Stimulated activated effector memory CD8-positive, alpha-beta T cell treated with anti-CD3 and anti-CD28 coated beads, Interleukin-12 subunit alpha, Interleukin-12 subunit beta, amount 100 ng/mL, for 72 hours (primary cell): ENCODE measurements around the gene RPL14.
"Not testable (repeated sequence)": the region's sequence is repeated elsewhere in the genome, so short reads cannot be mapped to it uniquely, and the experiment has no call there.

Source experiments
- ATAC-seq: fragments of 150-1000 bp; cut with Tn5 transposase; 2 replicates; pipeline ENCODE4 v1.10.0; 2021
- DNase-seq, 2 donors: peaks; one replicate each; pipeline ENCODE4 v3.0.0; 2021 to 2022; ENCODE audit warnings: low spot score in 2 of 2
- H3K27ac Mint-ChIP-seq: one replicate; pipeline ENCODE4 v1.8.0; 2022; ENCODE audit warnings: mild to moderate bottlenecking, mixed read lengths
- H3K36me3 Mint-ChIP-seq: one replicate; pipeline ENCODE4 v1.8.0; 2022; ENCODE audit warnings: mild to moderate bottlenecking, mixed read lengths
- H3K4me1 Mint-ChIP-seq: one replicate; pipeline ENCODE4 v1.8.0; 2022; ENCODE audit warnings: mixed read lengths
- H3K4me3 Mint-ChIP-seq: one replicate; pipeline ENCODE4 v1.8.0; 2022; ENCODE audit warnings: mild to moderate bottlenecking, mixed read lengths
- H3K9me3 Mint-ChIP-seq: one replicate; pipeline ENCODE4 v1.8.0; 2022; ENCODE audit warnings: mixed read lengths

RPL14 gene

DNA sequence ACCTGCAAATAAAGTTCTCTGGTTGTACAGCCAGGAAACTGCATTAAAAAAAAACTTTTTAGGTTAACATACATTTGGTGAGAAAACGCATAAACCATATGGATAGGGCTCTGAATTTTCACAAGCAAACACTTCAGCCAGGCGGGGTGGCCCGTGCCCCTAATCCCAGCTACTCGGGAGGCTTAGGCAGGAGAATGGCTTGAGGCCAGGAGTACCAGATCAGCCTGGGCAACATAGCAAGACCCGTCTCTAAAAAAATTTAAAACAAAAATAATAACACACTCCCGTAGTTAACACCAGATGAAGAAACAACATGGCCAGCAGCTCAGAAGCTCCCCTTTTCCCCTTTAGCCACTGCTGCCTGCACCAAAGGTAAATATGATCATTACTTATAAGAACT is 3.2 kb upstream of the RPL14 start:
- peaks cover 35% of the 10 kb centered on the region for H3K4me1 Mint-ChIP-seq
- DNase-seq = no peak
- H3K36me3 Mint-ChIP-seq = peaks cover 32% of the 10 kb centered on the region
- H3K9me3 Mint-ChIP-seq = peaks cover 2% of the 10 kb centered on the region
- ATAC-seq = no peak
- H3K4me3 Mint-ChIP-seq = peak overlapping the region; percentile 92
- H3K27ac Mint-ChIP-seq = peak overlapping the region; percentile 94

DNA sequence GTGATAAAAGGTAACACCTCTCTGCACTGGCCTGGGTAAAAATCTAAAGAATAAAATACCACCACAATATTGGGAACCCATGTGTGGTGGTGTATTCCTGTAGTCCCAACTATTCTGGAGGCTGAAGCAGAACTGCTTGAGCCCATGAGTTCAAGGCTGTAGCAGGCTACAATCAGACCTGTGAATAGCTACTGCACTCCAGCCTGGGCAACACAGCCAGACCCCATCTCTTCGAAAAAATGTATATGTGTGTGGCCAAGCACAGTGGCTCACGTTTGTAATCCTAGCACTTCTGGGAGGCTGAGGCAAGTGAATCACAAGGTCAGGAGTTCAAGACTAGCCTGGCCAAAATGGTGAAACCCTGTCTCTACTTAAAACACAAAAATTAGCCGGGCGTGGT is 1.8 kb upstream of the RPL14 start:
- Mint-ChIP-seq H3K27ac (peak overlapping the region; percentile 94), H3K4me3 (peak overlapping the region; percentile 83), H3K36me3 (peaks cover 46% of the 10 kb centered on the region)

DNA sequence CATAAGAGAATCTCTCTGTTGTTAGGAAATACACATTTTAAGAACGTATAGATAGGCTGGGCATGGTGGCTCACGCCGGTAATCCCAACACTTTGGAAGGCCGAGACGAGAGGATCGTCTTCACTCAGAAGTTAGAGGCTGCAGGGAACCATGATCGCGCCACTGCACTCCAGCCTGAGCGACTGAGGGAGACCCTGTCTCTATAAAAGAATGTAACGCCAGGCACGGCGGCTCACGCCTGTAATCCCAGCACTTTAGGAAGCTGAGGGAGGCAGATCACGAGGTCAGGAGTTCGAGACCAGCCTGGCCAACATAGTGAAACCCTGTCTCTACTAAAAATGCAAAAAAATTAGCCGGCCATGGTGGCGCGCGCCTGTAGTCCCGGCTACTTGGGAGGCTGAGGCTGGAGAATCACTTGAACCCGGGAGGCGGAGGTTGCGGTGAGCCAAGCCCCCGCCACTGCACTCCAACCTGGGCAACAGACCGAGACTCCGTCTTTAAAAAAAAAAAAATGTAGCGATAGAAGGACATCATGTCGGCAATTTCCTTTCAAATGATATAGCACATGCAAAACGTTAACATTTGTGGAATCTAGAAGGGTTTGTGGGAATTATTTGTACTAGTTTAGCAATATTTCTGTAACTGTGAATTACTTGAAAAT is 730 bp upstream of the RPL14 start:
- Mint-ChIP-seq H3K4me1 (peaks cover 40% of the 10 kb centered on the region), H3K9me3 (peaks cover 2% of the 10 kb centered on the region), H3K4me3 (peak overlapping the region; percentile 83), H3K27ac (peak overlapping the region; percentile 94), H3K36me3 (peaks cover 57% of the 10 kb centered on the region)
- ATAC-seq (no peak), DNase-seq (no peak)

More for the DNA sequence above, 1.8 kb upstream of the RPL14 start:
- peaks cover 40% of the 10 kb centered on the region for H3K4me1 Mint-ChIP-seq
- peaks cover 2% of the 10 kb centered on the region for H3K9me3 Mint-ChIP-seq
- ATAC-seq (no peak), DNase-seq (no peak)

DNA sequence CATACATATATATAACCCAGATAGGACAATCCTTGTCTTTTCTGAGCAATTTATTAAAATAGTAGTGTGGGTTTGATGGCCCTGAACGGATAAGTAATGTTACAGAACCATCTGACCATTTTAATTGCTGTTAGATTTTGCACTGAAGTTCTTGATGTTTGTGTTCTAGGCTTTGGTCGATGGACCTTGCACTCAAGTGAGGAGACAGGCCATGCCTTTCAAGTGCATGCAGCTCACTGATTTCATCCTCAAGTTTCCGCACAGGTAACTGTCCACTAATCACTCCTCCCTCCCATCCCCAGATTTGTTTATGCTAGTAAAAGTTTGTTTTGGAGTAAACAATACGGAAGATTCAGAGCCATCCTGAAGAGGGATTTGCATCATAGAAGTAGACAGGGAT is 1.3 kb downstream of the RPL14 start:
- peaks cover 71% of the 10 kb centered on the region for H3K36me3 Mint-ChIP-seq
- H3K9me3 Mint-ChIP-seq = peaks cover 2% of the 10 kb centered on the region
- H3K4me3 Mint-ChIP-seq = peak overlapping the region; percentile 83
- peak overlapping the region; percentile 94 for H3K27ac Mint-ChIP-seq
- ATAC-seq (no peak), DNase-seq (no peak)
- peaks cover 27% of the 10 kb centered on the region for H3K4me1 Mint-ChIP-seq

DNA sequence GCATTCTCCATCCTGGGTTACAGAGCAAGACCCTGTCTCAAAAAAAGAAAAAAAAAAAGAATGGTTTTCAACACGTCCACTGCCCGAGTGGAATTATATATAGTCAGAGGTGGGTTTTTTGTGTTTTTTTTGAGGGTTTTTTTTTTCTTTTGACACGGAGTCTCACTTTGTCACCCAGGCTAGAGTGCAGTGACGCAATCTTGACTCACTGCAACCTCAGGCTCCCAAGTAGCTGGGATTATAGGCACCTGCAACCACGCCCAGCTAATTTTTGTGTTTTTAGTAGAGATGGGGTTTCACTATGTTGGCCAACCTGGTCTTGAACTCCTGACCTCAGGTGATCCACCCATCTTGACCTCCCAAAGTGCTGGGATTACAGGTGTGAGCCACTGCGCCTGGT is 3.3 kb downstream of the RPL14 start:
- peaks cover 40% of the 10 kb centered on the region for H3K4me1 Mint-ChIP-seq

DNA sequence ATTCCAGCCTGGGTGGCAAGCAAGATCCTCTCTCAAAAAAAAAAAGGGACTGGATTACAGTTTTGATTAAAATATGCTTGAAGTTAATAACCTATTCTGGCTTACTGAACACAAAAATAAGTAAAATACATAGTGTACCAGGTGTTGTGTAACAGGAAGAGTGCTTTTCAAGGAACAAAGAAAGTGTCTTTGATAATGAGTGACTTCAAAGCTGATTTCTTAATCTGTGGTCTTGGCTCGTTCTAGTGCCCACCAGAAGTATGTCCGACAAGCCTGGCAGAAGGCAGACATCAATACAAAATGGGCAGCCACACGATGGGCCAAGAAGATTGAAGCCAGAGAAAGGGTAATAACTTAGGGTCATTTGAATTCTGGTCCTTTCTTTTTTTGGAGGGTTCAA is 4.0 kb downstream of the RPL14 start:
- H3K9me3 Mint-ChIP-seq = no peaks in the 10 kb centered on the region
- peaks cover 34% of the 10 kb centered on the region for H3K4me1 Mint-ChIP-seq
- no peak overlapping the region for H3K27ac Mint-ChIP-seq
- H3K36me3 Mint-ChIP-seq = peaks cover 98% of the 10 kb centered on the region
- H3K4me3 Mint-ChIP-seq = no peak overlapping the region
- DNase-seq = no peak
- ATAC-seq = no peak

More for the DNA sequence above, 3.3 kb downstream of the RPL14 start:
- ATAC-seq, H3K9me3 Mint-ChIP-seq, DNase-seq, H3K4me3 Mint-ChIP-seq: not testable (repeated sequence)
- Mint-ChIP-seq H3K27ac (peak overlapping the region; percentile 94), H3K36me3 (peaks cover 91% of the 10 kb centered on the region)

DNA sequence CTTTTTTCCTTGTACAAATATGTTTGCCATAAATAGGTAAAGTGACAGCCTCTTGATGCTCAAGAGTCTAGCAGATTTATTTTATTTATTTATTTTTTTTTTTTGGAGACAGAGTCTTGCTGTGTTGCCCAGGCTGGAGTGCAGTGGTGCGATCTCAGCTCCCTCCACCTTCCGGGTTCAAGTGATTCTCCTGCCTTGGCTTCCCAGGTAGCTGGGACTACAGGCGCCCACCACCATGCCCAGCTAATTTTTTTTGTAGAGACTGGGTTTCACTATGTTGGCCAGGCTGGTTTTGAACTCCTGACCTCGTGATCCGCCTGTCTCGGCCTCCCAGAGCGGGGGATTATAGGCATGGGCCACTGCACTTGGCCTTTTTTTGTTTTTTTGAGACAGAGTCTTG is 5.7 kb downstream of the RPL14 start:
- not testable (repeated sequence) for H3K4me3 Mint-ChIP-seq, H3K27ac Mint-ChIP-seq, H3K9me3 Mint-ChIP-seq, ATAC-seq, DNase-seq
- H3K36me3 Mint-ChIP-seq = peaks cover 99% of the 10 kb centered on the region
- H3K4me1 Mint-ChIP-seq = peaks cover 31% of the 10 kb centered on the region

DNA sequence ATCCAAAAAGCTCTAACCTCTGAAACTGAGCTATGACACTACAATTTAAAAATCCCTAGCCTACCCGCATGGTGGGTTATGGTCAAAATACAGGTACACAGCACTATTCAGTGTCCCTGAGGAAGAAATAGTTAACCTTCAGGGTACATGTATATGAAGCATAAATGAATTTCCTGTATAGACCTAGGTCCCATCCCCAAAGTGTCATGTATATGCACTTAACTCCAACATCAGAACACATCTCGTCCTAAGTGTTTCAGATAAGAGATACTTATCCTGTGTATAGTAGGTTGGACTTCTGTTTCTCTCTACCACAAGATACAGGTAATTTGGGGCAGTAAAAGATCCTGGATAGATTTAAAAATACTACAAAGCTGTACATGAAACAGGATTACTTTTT is 6.4 kb downstream of the RPL14 start:
- Mint-ChIP-seq H3K36me3 (peaks cover 92% of the 10 kb centered on the region), H3K27ac (peak overlapping the region; percentile 77), H3K4me1 (peaks cover 24% of the 10 kb centered on the region), H3K4me3 (no peak overlapping the region), H3K9me3 (no peaks in the 10 kb centered on the region)
- ATAC-seq (no peak), DNase-seq (no peak)

DNA sequence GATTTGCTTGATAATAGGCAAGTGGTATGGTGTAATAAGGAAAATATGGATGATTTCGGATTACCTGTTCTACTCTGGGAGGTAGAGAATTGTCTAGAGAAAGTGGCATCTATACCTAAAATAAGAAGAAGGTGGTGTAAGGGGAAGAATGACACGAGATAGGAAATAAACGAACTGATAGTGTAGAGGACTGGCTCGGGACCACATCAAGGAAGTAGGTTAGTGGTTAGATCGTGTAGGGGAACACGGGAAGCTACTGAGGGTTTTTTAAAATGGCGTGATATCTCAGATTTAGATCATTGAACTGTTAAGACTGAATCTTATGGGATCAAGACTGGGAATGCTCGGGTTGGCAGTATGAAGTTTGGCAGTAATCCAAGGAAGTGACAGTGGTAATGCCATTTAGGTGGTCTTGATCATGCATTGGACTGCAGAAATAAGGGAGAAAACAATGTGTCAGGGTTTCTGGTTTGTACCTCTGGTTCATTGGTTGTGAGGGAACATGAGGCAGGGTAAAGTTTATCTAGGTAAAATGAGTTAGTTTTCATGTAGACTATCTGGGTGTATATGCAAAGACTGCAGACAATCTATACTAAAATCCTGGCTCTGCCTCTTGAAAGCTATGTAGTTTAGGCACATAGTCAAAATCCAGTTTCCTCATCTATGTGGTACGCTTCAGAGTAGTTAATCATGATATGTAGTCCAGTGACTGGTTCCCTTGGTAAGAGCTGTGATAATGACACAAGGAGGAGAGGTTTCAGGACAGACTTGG is 7.4 kb downstream of the RPL14 start:
- Mint-ChIP-seq H3K4me1 (peaks cover 16% of the 10 kb centered on the region), H3K4me3 (no peak overlapping the region), H3K36me3 (peaks cover 83% of the 10 kb centered on the region), H3K9me3 (no peaks in the 10 kb centered on the region), H3K27ac (peak overlapping the region; percentile 77)
- DNase-seq (no peak), ATAC-seq (peak; percentile 63)

DNA sequence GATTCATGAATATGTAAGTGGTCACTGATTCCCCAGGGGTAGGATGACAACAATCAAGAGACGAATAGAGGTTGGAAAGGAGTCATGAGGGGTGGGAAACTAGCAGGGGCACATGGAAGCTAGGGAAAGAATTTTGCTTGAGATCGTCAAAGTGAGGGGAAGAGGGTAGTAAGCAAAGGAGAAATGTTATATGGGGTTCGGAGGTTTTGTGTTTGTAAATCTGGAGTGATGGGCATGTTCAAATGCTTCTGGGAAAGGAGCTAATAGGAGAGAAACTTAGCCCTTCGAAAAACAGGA is 7.9 kb downstream of the RPL14 start:
- Mint-ChIP-seq H3K9me3 (no peaks in the 10 kb centered on the region), H3K4me3 (no peak overlapping the region), H3K27ac (peak overlapping the region; percentile 77), H3K4me1 (peaks cover 16% of the 10 kb centered on the region), H3K36me3 (peaks cover 78% of the 10 kb centered on the region)
- no peak for ATAC-seq
- DNase-seq = no peak

DNA sequence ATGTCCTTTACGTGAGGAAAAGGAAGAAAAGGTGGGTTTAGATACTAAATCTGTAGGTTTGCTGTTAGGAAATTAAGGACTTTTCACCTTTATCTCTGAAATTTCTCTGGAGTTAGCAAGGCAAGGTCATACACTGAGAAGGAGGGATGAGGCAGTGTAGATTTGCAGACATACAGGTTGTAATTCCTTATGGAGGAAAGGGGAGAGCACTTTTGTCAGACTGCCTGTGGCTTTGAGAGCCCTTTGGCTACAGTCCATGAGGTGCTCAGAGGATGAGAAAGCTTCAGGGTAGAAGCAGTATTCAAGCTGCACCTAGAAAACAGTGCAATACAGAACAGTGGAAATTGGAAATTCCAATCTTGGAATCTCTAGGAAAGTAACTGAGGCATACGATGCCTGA is 8.3 kb downstream of the RPL14 start:
- ATAC-seq = no peak
- Mint-ChIP-seq H3K4me3 (no peak overlapping the region), H3K4me1 (peaks cover 16% of the 10 kb centered on the region), H3K9me3 (no peaks in the 10 kb centered on the region), H3K36me3 (peaks cover 74% of the 10 kb centered on the region), H3K27ac (peak overlapping the region; percentile 77)
- DNase-seq = no peak

DNA sequence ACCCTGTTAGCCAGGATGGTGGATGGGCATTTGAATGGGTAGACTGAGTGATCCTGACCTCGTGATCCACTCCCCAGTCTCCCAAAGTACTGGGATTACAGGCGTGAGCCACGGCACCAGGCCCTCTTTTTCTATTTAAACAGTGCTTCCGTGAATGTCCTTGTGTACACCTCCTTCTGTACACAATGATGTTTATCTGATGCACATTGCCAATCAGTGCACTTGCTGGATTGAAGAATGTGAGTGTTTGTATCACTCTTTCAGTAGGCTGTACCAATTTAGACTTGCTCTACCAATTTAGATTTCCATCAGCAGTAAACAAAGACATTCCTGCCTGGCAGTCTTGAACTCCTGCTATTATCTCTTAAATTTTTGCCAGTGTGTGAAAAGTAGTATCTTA is 10.9 kb downstream of the RPL14 start:
- no peaks in the 10 kb centered on the region for H3K9me3 Mint-ChIP-seq
- H3K4me1 Mint-ChIP-seq = peaks cover 16% of the 10 kb centered on the region
- DNase-seq = no peak
- no peak for ATAC-seq
- no peak overlapping the region for H3K4me3 Mint-ChIP-seq
- H3K36me3 Mint-ChIP-seq = peaks cover 48% of the 10 kb centered on the region
- H3K27ac Mint-ChIP-seq = no peak overlapping the region

DNA sequence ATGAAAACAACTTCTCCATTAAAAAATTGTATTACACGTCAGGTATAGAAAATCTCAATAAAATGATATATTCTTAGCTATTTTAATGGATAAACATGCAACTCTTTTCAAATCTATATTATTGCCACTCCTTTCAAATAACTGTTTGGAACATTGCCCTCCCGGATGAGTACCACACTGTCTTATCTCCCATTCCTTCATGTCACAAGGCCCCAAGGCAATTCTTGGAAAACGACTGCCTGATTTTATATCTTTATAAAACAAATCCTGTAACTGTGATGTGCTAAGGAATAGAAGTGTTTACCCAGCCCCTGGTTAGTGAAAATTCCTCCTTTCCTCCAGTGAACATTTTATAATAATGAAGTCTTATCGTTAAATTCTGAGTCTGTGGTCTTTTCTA is 13.6 kb downstream of the RPL14 start:
- Mint-ChIP-seq H3K27ac (no peak overlapping the region), H3K4me1 (no peaks in the 10 kb centered on the region), H3K4me3 (no peak overlapping the region), H3K9me3 (no peaks in the 10 kb centered on the region), H3K36me3 (peaks cover 21% of the 10 kb centered on the region)
- no peak for DNase-seq
- ATAC-seq = no peak

DNA sequence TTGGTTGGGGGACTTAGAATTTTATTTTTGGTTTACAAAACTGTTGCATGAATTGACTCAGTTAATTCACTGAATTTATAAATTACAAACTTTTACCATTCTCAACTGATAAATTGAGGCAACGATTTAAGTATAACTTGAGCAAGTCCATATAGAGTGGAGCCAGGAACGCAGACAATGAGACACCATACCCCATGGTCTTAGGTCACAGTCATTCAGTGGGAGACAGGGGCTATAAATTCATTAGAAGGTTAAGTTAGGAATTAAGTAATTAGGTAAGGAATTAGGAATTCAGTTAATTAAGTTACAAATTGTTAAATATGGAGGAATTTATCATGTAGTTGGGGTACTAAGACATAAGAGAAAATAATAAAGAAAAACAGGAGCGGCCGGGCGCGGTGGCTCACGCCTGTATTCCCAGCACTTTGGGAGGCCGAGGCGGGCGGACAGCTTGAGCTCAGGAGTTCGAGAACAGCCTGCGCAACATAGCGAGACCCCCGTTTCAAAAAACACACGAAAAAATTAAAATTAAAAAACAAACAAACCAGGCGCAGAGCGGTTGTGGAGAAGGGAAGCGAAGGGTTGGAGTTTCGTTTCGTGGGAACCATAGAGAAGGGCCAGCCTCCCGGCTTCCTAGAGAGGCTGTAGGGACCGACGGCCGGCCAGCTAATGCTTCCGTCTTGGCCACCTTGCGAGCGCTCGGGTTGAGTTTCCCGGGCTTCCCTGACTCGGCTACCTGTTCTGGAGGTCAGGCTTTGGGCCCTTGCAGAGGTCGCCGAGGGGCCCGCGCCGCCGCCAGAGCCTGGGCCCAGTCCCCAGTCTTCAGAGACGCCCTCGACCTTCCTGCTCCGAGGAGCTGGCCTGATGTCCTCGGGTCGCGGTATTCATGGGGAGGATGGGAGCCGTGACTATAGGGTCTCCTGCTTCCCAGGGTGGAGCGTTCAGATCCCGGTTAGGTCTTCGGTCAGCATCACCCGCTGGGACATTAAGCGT is 19.6 kb downstream of the RPL14 start, which contains the start of gene ZNF619:
TSS of gene ZNF619 (plus strand) at position 645 of the 993 bp plus-strand sequence. CDS start 858 bp downstream, outside the sequence.
- peak within 1 kb of the TSS; percentile 87 for H3K4me3 Mint-ChIP-seq
- DNase-seq = peak; percentile 39 to 78
- no peaks in the 10 kb centered on the region for H3K9me3 Mint-ChIP-seq
- peak; percentile 90 for ATAC-seq
- peaks cover 18% of the 10 kb centered on the region for H3K4me1 Mint-ChIP-seq
- H3K27ac Mint-ChIP-seq = peak within 1 kb of the TSS; percentile 97
- peaks cover 12% of the 10 kb centered on the region for H3K36me3 Mint-ChIP-seq

DNA sequence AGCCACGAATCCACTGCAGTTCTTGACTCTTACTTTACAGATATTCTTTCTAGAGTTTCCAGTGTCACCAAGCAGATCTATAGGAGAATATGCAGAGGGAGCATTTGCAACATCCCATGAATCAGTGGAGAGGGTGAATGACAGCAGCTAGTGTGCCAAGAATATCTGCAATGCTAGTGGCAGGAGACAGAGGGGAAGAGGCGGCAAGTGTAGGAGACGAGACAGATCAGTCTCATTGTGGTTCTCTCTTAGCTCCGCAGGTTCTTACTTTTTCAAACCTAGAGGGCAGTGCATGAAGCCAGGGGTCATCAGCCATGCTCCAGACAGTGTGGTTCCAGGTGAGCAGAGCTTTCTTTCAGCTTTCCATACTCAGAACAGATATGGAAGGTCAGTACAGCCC is 20.5 kb downstream of the RPL14 start:
- peak overlapping the region; percentile 87 for H3K4me3 Mint-ChIP-seq
- peak overlapping the region; percentile 97 for H3K27ac Mint-ChIP-seq
- no peak for DNase-seq
- no peaks in the 10 kb centered on the region for H3K9me3 Mint-ChIP-seq
- ATAC-seq = no peak
- H3K4me1 Mint-ChIP-seq = peaks cover 26% of the 10 kb centered on the region
- H3K36me3 Mint-ChIP-seq = peaks cover 14% of the 10 kb centered on the region
